ENCODE results near the gene CENPM. TPM values are rescaled to one million over a fixed set of nuclear protein-coding genes. Genes with fewer than 3 reads are reported as not detected.

The CENPM gene
- total RNA-seq, 1 donor from 2014 or later: 13.3 TPM

GRCh38 chr22:41920271-41920976 is 26.5 kb downstream of the CENPM start:
- ATAC-seq (ENCODE audit: low read depth): peak; percentile 11
- intact Hi-C loops (cut with micrococcal nuclease): loop anchor here (1.0 kb wide), 2 partner anchors 16 to 20 kb away; no protein-coding TSS in a partner anchor
- H3K9me3 Mint-ChIP-seq: no peaks in the 10 kb centered on the region
- peak overlapping the region; percentile 82 for H3K4me3 Mint-ChIP-seq
- ChIA-PET POLR2A (interaction anchor here (0.6 to 14.7 kb wide), 15 partner anchors 10 to 734 kb away, joined by 3 to 1414 read pairs (median 11); partner anchors contain the start of genes CCDC134, CENPM and SREBF2), CTCF (interaction anchor here (11.8 kb wide), 1 partner anchor 17 kb away, joined by 258 read pairs; no protein-coding TSS in a partner anchor)
- peaks cover 92% of the 10 kb centered on the region for H3K4me1 Mint-ChIP-seq
- DNase-seq: no peak
- peaks cover 34% of the 10 kb centered on the region for H3K36me3 Mint-ChIP-seq (ENCODE audit: low read depth)
- H3K27ac Mint-ChIP-seq: peak overlapping the region; percentile 94
- TF ChIP-seq, protein P1, sequence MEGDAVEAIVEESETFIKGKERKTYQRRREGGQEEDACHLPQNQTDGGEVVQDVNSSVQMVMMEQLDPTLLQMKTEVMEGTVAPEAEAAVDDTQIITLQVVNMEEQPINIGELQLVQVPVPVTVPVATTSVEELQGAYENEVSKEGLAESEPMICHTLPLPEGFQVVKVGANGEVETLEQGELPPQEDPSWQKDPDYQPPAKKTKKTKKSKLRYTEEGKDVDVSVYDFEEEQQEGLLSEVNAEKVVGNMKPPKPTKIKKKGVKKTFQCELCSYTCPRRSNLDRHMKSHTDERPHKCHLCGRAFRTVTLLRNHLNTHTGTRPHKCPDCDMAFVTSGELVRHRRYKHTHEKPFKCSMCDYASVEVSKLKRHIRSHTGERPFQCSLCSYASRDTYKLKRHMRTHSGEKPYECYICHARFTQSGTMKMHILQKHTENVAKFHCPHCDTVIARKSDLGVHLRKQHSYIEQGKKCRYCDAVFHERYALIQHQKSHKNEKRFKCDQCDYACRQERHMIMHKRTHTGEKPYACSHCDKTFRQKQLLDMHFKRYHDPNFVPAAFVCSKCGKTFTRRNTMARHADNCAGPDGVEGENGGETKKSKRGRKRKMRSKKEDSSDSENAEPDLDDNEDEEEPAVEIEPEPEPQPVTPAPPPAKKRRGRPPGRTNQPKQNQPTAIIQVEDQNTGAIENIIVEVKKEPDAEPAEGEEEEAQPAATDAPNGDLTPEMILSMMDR (IDR thresholded peaks at IDR 0.05): no peak
- no peaks in the 10 kb centered on the region for H3K27me3 Mint-ChIP-seq

- intact Hi-C loops (cut with micrococcal nuclease): loop anchor here (1.0 kb wide), 2 partner anchors 17 to 21 kb away; no protein-coding TSS in a partner anchor
- H3K36me3 Mint-ChIP-seq (ENCODE audit: low read depth): peaks cover 26% of the 10 kb centered on the region
- ChIA-PET CTCF (interaction anchor here (11.8 kb wide), 1 partner anchor 18 kb away, joined by 258 read pairs; no protein-coding TSS in a partner anchor), POLR2A (interaction anchor here (0.5 to 14.7 kb wide), 23 partner anchors 10 to 735 kb away, joined by 3 to 1414 read pairs (median 5); partner anchors contain the start of genes CCDC134, CENPM, SMDT1 and SNU13)
- ATAC-seq (ENCODE audit: low read depth) (peak; percentile 53), DNase-seq (peak; percentile 82)
- peak overlapping the region; percentile 94 for H3K27ac Mint-ChIP-seq
- H3K9me3 Mint-ChIP-seq: no peaks in the 10 kb centered on the region
- H3K4me1 Mint-ChIP-seq: peaks cover 88% of the 10 kb centered on the region
- no peaks in the 10 kb centered on the region for H3K27me3 Mint-ChIP-seq
- H3K4me3 Mint-ChIP-seq: peak overlapping the region; percentile 82
- TF ChIP-seq, protein P1 (IDR thresholded peaks at IDR 0.05): no peak
Observed at GRCh38 chr22:41919357-41920224, 27.4 kb downstream of the CENPM start.

DNA sequence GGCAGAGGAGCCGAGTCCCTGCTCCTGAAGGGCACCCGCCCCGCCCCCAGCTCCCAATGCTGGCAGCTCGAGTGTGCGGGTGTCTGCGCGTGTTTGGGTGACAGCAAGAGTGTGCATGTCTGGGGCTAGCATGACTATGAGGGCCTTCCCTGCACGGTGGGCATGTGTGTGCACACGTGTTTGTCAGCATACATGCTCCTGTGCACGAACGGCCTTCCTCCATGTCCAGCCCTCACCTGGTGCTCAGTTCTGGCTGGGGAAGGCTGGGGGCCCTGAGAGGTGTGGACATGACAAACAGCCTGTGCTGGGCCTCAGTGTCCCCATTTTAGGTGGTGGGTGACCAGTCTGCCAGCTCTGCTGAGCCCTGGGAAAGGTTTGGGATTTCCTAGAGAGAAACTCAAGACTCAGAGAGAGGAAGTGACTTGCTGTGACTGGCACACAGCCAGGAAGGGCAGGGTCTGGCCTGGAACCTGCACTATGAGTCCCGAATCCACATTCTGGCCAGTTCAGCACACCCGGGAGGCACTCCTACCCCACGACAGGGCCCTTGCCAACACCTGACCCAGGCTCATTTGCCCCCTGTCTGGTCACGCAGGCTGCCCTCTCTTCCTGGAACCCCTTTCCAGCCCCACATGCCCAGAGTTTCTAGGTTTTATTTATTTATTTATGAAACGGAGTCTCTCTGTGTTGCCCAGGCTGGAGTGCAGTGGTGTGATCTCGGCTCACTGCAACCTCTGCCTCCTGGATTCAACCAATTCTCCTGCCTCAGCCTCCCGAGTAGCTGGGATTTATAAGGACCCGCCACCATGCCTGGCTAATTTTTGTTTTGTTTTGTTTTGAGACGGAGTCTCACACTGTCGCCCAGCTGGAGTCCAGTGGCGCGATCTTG is 28.8 kb downstream of the CENPM start:
- TF ChIP-seq, protein P1 (IDR thresholded peaks at IDR 0.05): no peak
- DNase-seq (no peak), ATAC-seq (ENCODE audit: low read depth) (no peak)
- Mint-ChIP-seq H3K4me3 (peak overlapping the region; percentile 82), H3K36me3 (ENCODE audit: low read depth) (peaks cover 14% of the 10 kb centered on the region), H3K9me3 (no peaks in the 10 kb centered on the region), H3K4me1 (peaks cover 78% of the 10 kb centered on the region), H3K27ac (peak overlapping the region; percentile 94), H3K27me3 (peaks cover 2% of the 10 kb centered on the region)
- intact Hi-C loops (cut with micrococcal nuclease): no loop called here
- CTCF ChIA-PET: interaction anchor here (11.8 kb wide), 1 partner anchor 19 kb away, joined by 258 read pairs; no protein-coding TSS in a partner anchor
- POLR2A ChIA-PET: interaction anchor here (0.5 to 14.7 kb wide), 12 partner anchors 8 to 683 kb away, joined by 3 to 1414 read pairs (median 5); partner anchors contain the start of genes CCDC134, CENPM, SNU13 and SREBF2

DNA sequence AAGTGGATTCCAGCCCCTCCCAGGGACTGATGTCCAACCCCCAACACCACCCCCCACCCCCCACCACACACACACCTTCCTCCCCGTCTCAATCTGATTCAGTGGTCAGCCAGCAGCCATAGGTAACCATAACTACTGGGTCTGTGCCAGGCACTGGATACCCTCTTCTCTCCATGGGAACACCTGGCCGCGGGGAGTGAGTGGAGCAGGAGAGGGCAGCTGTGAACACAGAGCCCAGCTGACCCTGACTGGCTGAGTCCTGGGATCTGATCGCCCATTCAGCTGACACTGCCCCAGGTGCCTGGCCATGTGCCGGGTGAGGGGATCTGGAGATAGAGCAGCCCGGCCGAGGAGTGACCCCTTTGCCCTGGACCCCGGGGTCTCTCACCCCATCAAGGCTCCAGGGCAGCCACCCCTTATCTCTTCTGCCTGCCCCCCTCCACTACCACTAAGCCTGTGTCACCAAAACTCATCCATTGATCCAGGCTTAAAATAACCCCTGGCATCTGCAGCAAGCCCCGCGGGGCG is 29.5 kb downstream of the CENPM start:
- intact Hi-C loops (cut with micrococcal nuclease): no loop called here
- peak overlapping the region; percentile 24 for H3K27ac Mint-ChIP-seq
- TF ChIP-seq, protein P1 (IDR thresholded peaks at IDR 0.05): no peak
- CTCF ChIA-PET: interaction anchor here (1.3 to 11.8 kb wide), 3 partner anchors 20 to 23 kb away, joined by 7 to 258 read pairs (median 10); no protein-coding TSS in a partner anchor
- no peak for DNase-seq
- no peak overlapping the region for H3K4me3 Mint-ChIP-seq
- peaks cover 9% of the 10 kb centered on the region for H3K36me3 Mint-ChIP-seq (ENCODE audit: low read depth)
- POLR2A ChIA-PET: interaction anchor here (0.5 to 14.7 kb wide), 8 partner anchors 8 to 229 kb away, joined by 3 to 1414 read pairs (median 6); partner anchors contain the start of genes CENPM, SNU13, SREBF2 and TNFRSF13C
- H3K9me3 Mint-ChIP-seq: no peaks in the 10 kb centered on the region
- peaks cover 9% of the 10 kb centered on the region for H3K27me3 Mint-ChIP-seq
- H3K4me1 Mint-ChIP-seq: peaks cover 79% of the 10 kb centered on the region
- ATAC-seq (ENCODE audit: low read depth): no peak

Data from activated B cell treated with CpG ODN at 0.5 μM for 24 hours (primary cell).